ENCODE data around the gene CHCHD3. TPM values are rescaled to one million over a fixed set of nuclear protein-coding genes. Genes with fewer than 3 reads are reported as not detected.

Gene CHCHD3
- polyA plus RNA-seq, 1 donor (not counting 4 experiments of a cell fraction or from before 2014, with no cell fraction given), result 59.2 TPM

DNA sequence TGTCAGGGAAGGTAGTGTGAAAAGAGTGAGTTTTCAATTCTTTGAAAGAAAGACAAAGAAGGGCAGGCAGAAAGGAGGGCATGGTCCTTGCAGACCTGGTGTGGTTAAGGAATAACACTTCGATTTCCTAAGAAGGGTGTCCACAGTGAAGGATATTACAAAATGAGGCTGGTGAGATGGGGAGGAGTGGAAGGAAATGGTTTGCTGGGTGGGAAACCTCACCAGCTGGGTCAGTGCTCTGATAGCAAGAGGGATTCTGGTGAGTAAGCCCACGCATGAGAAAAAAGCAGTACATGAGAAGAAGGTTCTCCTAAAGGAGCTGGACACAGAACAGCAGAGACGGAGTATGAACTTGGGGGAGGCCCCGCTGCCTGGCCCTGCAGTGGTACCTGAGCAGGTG is 275.1 kb downstream of the CHCHD3 start:
- no peak for TF ChIP-seq EZH2 (IDR thresholded peaks at IDR 0.05; ENCODE audit: low read length)
- TF ChIP-seq, protein P1, sequence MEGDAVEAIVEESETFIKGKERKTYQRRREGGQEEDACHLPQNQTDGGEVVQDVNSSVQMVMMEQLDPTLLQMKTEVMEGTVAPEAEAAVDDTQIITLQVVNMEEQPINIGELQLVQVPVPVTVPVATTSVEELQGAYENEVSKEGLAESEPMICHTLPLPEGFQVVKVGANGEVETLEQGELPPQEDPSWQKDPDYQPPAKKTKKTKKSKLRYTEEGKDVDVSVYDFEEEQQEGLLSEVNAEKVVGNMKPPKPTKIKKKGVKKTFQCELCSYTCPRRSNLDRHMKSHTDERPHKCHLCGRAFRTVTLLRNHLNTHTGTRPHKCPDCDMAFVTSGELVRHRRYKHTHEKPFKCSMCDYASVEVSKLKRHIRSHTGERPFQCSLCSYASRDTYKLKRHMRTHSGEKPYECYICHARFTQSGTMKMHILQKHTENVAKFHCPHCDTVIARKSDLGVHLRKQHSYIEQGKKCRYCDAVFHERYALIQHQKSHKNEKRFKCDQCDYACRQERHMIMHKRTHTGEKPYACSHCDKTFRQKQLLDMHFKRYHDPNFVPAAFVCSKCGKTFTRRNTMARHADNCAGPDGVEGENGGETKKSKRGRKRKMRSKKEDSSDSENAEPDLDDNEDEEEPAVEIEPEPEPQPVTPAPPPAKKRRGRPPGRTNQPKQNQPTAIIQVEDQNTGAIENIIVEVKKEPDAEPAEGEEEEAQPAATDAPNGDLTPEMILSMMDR (optimal IDR thresholded peaks at IDR 0.05 in 1 of 3, IDR thresholded peaks at IDR 0.05 in 1 of 3, conservative IDR thresholded peaks at IDR 0.05 in 1 of 3; ENCODE audit: extremely low read depth in 1 of 3, insufficient read depth in 2 of 3, low read length in 3 of 3), result no peak
- H4K20me1 ChIP-seq (ENCODE audit: control insufficient read depth, extremely low read depth, insufficient read depth, low read length), result no peaks in the 10 kb centered on the region
- dilution Hi-C loops (cut with MboI; ENCODE audit: extremely low pct_ligation_motif_present, low sequenced_read_pairs), result no loop called here

DNA sequence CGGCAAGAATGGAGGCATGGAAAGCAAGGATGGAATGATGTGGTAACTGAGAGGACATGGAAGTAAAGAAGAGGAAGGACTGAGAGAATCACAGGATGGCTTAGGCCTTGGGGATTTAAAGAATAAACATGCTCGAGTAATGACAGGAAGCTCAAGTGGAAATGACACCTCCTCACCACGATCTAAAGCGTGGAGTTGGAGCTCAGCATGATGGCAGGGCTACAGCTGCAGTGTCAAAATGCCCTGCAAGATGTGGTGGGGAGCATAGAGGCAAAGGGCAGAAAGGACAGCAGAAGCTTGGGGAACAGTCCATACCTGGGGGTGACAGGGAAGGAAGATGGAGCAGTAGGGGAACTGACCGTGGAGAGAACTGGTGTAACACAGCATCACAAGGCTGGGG is 276.1 kb downstream of the CHCHD3 start:
- H3K9me1 ChIP-seq (ENCODE audit: control insufficient read depth, extremely low read depth, insufficient read depth, low read length), result no peaks in the 10 kb centered on the region
- H3K27me3 ChIP-seq (ENCODE audit: control insufficient read depth, extremely low read depth, insufficient read depth, low read length), result no peaks in the 10 kb centered on the region
- no peak overlapping the region for H2AFZ ChIP-seq (ENCODE audit: control insufficient read depth, low read length)
- no peaks in the 10 kb centered on the region for H4K20me1 ChIP-seq (ENCODE audit: control insufficient read depth, extremely low read depth, insufficient read depth, low read length)
- H3K36me3 ChIP-seq (ENCODE audit: control insufficient read depth in 2 of 2, extremely low read depth in 1 of 2, insufficient read depth in 2 of 2, low read length in 2 of 2), result no peaks in the 10 kb centered on the region
- no peak for DNase-seq (ENCODE audit: low read depth, low spot score)
- no peak overlapping the region for H3K27ac ChIP-seq (ENCODE audit: control insufficient read depth, insufficient read depth, low read length)
- H3K4me3 ChIP-seq (ENCODE audit: control insufficient read depth in 2 of 3, extremely low read depth in 1 of 3, insufficient read depth in 2 of 3, low read depth in 1 of 3, low read length in 3 of 3), result no peak overlapping the region
- no peaks in the 10 kb centered on the region for H3K9me3 ChIP-seq (ENCODE audit: control insufficient read depth, low read depth, low read length)
- H3K9ac ChIP-seq (ENCODE audit: control insufficient read depth, extremely low read depth, insufficient read depth, low read length), result no peak overlapping the region
- FAIRE-seq, result no peak
- H3K4me1 ChIP-seq (ENCODE audit: control insufficient read depth, extremely low read depth, insufficient read depth, low read length), result peaks cover 1% of the 10 kb centered on the region
- dilution Hi-C loops (cut with MboI; ENCODE audit: extremely low pct_ligation_motif_present, low sequenced_read_pairs), result no loop called here
- no peak for TF ChIP-seq EZH2 (IDR thresholded peaks at IDR 0.05; ENCODE audit: low read length)
- TF ChIP-seq, protein P1 (optimal IDR thresholded peaks at IDR 0.05 in 1 of 3, IDR thresholded peaks at IDR 0.05 in 1 of 3, conservative IDR thresholded peaks at IDR 0.05 in 1 of 3; ENCODE audit: extremely low read depth in 1 of 3, insufficient read depth in 2 of 3, low read length in 3 of 3), result no peak
- H3K79me2 ChIP-seq (ENCODE audit: control insufficient read depth, insufficient read depth, low read length), result no peaks in the 10 kb centered on the region
- H3K4me2 ChIP-seq (ENCODE audit: control insufficient read depth, extremely low read depth, insufficient read depth, low read depth, low read length), result no peak overlapping the region

More for the DNA sequence above, 275.1 kb downstream of the CHCHD3 start:
- no peaks in the 10 kb centered on the region for H3K9me1 ChIP-seq (ENCODE audit: control insufficient read depth, extremely low read depth, insufficient read depth, low read length)
- no peaks in the 10 kb centered on the region for H3K4me1 ChIP-seq (ENCODE audit: control insufficient read depth, extremely low read depth, insufficient read depth, low read length)
- no peak overlapping the region for H3K4me2 ChIP-seq (ENCODE audit: control insufficient read depth, extremely low read depth, insufficient read depth, low read depth, low read length)
- DNase-seq (ENCODE audit: low read depth, low spot score), result no peak
- H3K4me3 ChIP-seq (ENCODE audit: control insufficient read depth in 2 of 3, extremely low read depth in 1 of 3, insufficient read depth in 2 of 3, low read depth in 1 of 3, low read length in 3 of 3), result no peak overlapping the region
- FAIRE-seq, result no peak
- no peak overlapping the region for H2AFZ ChIP-seq (ENCODE audit: control insufficient read depth, low read length)
- H3K27ac ChIP-seq (ENCODE audit: control insufficient read depth, insufficient read depth, low read length), result no peak overlapping the region
- no peaks in the 10 kb centered on the region for H3K27me3 ChIP-seq (ENCODE audit: control insufficient read depth, extremely low read depth, insufficient read depth, low read length)
- no peaks in the 10 kb centered on the region for H3K36me3 ChIP-seq (ENCODE audit: control insufficient read depth in 2 of 2, extremely low read depth in 1 of 2, insufficient read depth in 2 of 2, low read length in 2 of 2)
- no peak overlapping the region for H3K9ac ChIP-seq (ENCODE audit: control insufficient read depth, extremely low read depth, insufficient read depth, low read length)
- no peaks in the 10 kb centered on the region for H3K9me3 ChIP-seq (ENCODE audit: control insufficient read depth, low read depth, low read length)
- H3K79me2 ChIP-seq (ENCODE audit: control insufficient read depth, insufficient read depth, low read length), result no peaks in the 10 kb centered on the region
